Ureter (tissue), 1 donor: Measurements from ENCODE around the gene ZNF506. TPM values are rescaled to one million over a fixed set of nuclear protein-coding genes. Genes with fewer than 3 reads are reported as not detected.
"Not testable (repeated sequence)": the region's sequence is repeated elsewhere in the genome, so short reads cannot be mapped to it uniquely, and the experiment has no call there.

Experiments used
- DNase-seq: peaks from one replicate; pipeline ENCODE4 v3.0.0-alpha.2; 2020; ENCODE audit warnings: low spot score
- total RNA-seq: library from RNA; stranded (reverse); gene quantifications from one replicate; pipeline ENCODE4 v1.2.4, GENCODE V29; 2023
- donor health status: DM: yes; HTN: yes; CAD: no.

ZNF506 gene
- total RNA-seq, 1 donor from 2014 or later = 57.1 TPM

- no peak for DNase-seq
Observed at GRCh38 chr19:19745496-19746285, 75.9 kb downstream of the ZNF506 start.

DNA sequence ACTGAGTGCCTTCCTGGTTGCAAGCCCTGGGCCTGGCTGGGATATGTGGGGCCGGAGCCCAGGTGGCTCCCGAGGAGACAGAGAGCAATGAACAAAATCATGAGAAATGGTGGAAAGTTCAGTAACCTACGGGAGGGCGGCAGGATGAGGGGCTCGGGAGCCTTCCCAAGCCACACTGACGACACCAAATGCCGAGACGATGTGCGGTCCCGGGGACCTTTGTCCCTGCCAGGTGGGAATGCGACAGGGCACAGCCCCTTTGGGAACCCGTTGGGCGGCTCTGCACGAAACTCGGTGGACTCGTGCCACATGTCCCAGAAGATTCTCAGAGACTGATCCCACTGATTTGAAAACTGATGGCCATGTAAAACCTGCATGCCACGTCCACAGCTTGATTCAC, 76.9 kb downstream of the ZNF506 start:
- no peak for DNase-seq

- not testable (repeated sequence) for DNase-seq
Observed at GRCh38 chr19:19743921-19744320, 77.6 kb downstream of the ZNF506 start.

DNA sequence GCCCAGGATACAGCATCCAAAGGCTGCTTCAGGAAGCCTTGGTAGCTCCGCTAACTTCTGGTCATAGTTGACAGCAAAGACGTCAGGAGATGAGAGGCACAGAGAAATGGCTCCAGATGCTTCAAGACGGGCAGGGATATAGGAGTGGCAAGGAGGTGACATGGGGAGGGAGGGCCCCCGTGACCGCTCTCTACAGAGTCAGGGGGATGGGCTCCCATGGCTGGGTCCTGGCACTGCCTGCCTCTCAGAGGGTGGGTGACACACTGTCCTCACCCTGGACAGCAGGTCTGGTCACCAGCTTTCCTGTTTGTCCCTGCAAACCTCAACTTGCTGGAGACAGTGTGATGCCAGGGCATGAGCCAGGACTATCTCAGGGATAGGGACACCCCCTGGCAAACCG, 78.4 kb downstream of the ZNF506 start:
- DNase-seq = no peak

- no peak for DNase-seq
Observed at GRCh38 chr19:19742773-19743172, 78.8 kb downstream of the ZNF506 start.

Other genes starting within 250 kb of the ZNF506 start
- 12.7 TPM for gene PBX4, start 203.1 kb downstream of the ZNF506 start, total RNA-seq
- 28.6 TPM for gene LPAR2, start 193.5 kb downstream of the ZNF506 start, total RNA-seq
- 25.0 TPM for gene GMIP, start 178.1 kb downstream of the ZNF506 start, total RNA-seq
- 74.9 TPM for gene ATP13A1, start 158.1 kb downstream of the ZNF506 start, total RNA-seq
- gene ZNF101, start 152.9 kb downstream of the ZNF506 start, total RNA-seq = 13.8 TPM
- 15.3 TPM for gene ZNF14, start 88.6 kb downstream of the ZNF506 start, total RNA-seq
- gene ZNF253, start 44.1 kb upstream of the ZNF506 start, total RNA-seq = 27.5 TPM
- 11.4 TPM for gene ZNF93, start 79.2 kb upstream of the ZNF506 start, total RNA-seq
- 26.2 TPM for gene ZNF682, start 217.8 kb upstream of the ZNF506 start, total RNA-seq